Muscle layer of colon (tissue), 2 donors: ENCODE measurements around the gene UTF1.

Source experiments
- H3K27ac ChIP-seq: one replicate; pipeline ENCODE4 v1.7.0; 2013; ENCODE audit warnings: low read depth, mild to moderate bottlenecking, low read length, moderate library complexity
- H3K27me3 ChIP-seq, 2 donors: one replicate each; pipeline ENCODE4 v1.7.0; 2013; ENCODE audit warnings: low read length in 2 of 2, mild to moderate bottlenecking in 2 of 2; ENCODE audit not compliant: insufficient read depth in 2 of 2, control insufficient read depth in 1 of 2
- H3K36me3 ChIP-seq: one replicate; pipeline ENCODE4 v1.7.0; 2013; ENCODE audit warnings: mild to moderate bottlenecking, low read length; ENCODE audit not compliant: insufficient read depth
- H3K4me1 ChIP-seq: one replicate; pipeline ENCODE4 v1.7.0; 2013; ENCODE audit warnings: mild to moderate bottlenecking, low read length; ENCODE audit not compliant: insufficient read depth
- H3K4me3 ChIP-seq, 2 donors: one replicate each; pipeline ENCODE4 v1.7.0; 2013; ENCODE audit warnings: low read length in 2 of 2, low read depth in 1 of 2, mild to moderate bottlenecking in 1 of 2, moderate library complexity in 1 of 2
- H3K9ac ChIP-seq: one replicate; pipeline ENCODE4 v1.7.0; 2013; ENCODE audit warnings: low read length
- H3K9me3 ChIP-seq: one replicate; pipeline ENCODE4 v1.7.0; 2013; ENCODE audit warnings: mild to moderate bottlenecking, low read length
- donor health status: abdominal sarcoma.
- donor health status: Adenocarcinoma of cecum.

Gene UTF1

GRCh38 chr10:133280391-133281059 lies 50.5 kb downstream of the UTF1 start:
- Histone ChIP-seq H3K36me3 (peaks cover 48% of the 10 kb centered on the region), H3K27me3 (peaks cover 0 to 21% of the 10 kb centered on the region in 2 donors), H3K4me3 (no peak overlapping the region), H3K4me1 (no peaks in the 10 kb centered on the region), H3K27ac (no peak overlapping the region), H3K9ac (no peak overlapping the region), H3K9me3 (no peaks in the 10 kb centered on the region)

GRCh38 chr10:133281084-133281483 lies 51.1 kb downstream of the UTF1 start:
- Histone ChIP-seq H3K4me3 (no peak overlapping the region), H3K36me3 (peaks cover 54% of the 10 kb centered on the region), H3K4me1 (no peaks in the 10 kb centered on the region)

More at GRCh38 chr10:133281084-133281483, 51.1 kb downstream of the UTF1 start:
- Histone ChIP-seq H3K27ac (no peak overlapping the region), H3K9me3 (no peaks in the 10 kb centered on the region), H3K27me3 (peaks cover 0 to 16% of the 10 kb centered on the region in 2 donors), H3K9ac (no peak overlapping the region)
